Measurements from ENCODE around the gene TDP1.

DNA sequence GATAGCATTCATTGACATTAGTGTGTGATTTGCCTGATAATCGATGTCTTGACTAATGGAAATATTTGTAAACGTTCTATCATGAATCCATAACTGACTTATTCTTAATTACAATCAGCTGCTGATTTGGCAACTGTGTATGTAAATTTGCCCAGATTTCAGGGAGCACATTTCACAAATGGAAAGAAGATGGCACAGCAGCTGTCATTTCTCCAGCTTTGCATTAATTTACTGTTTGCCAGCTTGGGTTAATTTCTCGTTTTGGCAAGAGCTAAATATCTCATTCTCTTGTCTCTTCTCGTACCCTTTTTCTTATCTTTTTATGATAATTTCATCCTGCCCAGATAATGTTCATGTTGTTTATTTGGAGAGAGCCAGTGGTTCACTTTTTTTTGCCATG is 22.9 kb downstream of the TDP1 start:
- TF ChIP-seq, protein P1, sequence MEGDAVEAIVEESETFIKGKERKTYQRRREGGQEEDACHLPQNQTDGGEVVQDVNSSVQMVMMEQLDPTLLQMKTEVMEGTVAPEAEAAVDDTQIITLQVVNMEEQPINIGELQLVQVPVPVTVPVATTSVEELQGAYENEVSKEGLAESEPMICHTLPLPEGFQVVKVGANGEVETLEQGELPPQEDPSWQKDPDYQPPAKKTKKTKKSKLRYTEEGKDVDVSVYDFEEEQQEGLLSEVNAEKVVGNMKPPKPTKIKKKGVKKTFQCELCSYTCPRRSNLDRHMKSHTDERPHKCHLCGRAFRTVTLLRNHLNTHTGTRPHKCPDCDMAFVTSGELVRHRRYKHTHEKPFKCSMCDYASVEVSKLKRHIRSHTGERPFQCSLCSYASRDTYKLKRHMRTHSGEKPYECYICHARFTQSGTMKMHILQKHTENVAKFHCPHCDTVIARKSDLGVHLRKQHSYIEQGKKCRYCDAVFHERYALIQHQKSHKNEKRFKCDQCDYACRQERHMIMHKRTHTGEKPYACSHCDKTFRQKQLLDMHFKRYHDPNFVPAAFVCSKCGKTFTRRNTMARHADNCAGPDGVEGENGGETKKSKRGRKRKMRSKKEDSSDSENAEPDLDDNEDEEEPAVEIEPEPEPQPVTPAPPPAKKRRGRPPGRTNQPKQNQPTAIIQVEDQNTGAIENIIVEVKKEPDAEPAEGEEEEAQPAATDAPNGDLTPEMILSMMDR (IDR thresholded peaks at IDR 0.05; ENCODE audit: insufficient read depth, low read length) = no peak
- TF ChIP-seq, protein P2, sequence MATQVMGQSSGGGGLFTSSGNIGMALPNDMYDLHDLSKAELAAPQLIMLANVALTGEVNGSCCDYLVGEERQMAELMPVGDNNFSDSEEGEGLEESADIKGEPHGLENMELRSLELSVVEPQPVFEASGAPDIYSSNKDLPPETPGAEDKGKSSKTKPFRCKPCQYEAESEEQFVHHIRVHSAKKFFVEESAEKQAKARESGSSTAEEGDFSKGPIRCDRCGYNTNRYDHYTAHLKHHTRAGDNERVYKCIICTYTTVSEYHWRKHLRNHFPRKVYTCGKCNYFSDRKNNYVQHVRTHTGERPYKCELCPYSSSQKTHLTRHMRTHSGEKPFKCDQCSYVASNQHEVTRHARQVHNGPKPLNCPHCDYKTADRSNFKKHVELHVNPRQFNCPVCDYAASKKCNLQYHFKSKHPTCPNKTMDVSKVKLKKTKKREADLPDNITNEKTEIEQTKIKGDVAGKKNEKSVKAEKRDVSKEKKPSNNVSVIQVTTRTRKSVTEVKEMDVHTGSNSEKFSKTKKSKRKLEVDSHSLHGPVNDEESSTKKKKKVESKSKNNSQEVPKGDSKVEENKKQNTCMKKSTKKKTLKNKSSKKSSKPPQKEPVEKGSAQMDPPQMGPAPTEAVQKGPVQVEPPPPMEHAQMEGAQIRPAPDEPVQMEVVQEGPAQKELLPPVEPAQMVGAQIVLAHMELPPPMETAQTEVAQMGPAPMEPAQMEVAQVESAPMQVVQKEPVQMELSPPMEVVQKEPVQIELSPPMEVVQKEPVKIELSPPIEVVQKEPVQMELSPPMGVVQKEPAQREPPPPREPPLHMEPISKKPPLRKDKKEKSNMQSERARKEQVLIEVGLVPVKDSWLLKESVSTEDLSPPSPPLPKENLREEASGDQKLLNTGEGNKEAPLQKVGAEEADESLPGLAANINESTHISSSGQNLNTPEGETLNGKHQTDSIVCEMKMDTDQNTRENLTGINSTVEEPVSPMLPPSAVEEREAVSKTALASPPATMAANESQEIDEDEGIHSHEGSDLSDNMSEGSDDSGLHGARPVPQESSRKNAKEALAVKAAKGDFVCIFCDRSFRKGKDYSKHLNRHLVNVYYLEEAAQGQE (IDR thresholded peaks at IDR 0.05; ENCODE audit: insufficient replicate concordance, low read depth) = no peak

Measured in HL-60 (cell line).